ENCODE data around the gene ENC1. TPM values are rescaled to one million over a fixed set of nuclear protein-coding genes. Genes with fewer than 3 reads are reported as not detected.

Gene ENC1
- total and polyA plus RNA-seq, 2 of the 8 experiments (the other 6 are each of a cell fraction or from before 2014, with no cell fraction given), result 5.5 to 13.2 TPM

DNA sequence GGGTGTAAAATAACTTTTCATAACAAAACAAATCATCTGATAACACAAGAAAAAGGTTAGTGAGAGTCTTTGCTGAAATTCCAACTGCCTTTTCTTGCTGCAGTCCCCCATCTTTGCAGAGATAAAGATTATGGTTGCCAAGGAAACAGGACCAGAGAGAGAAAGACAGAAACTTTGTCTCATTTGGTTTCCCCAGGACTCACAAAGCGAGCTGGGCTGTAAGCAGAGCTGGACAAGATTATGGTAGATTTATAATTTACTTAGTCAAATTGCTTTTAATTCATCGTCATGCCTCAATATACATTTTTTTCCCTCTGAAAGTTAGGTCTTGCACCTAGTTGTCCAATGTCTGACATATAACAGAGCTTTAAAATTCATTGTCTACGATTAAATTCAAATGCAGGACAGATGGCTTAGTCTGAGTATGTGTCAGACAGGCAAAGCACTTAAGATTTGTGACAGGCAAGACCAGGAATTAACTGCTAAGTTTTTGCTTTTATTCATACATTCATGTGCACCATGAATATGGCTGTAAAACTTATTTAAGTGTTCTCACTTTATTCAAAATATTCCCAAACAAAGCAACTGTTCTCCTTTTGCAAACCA lies 17.4 kb downstream of the ENC1 start:
- H3K27me3 ChIP-seq (replicated peaks in 1 of 4; ENCODE audit: control insufficient read depth in 3 of 4, extremely low read depth in 1 of 4, insufficient read depth in 3 of 4, low read length in 3 of 4), result no peaks in the 10 kb centered on the region
- H2AK5ac ChIP-seq (ENCODE audit: low read depth, low read length), result no peak overlapping the region
- no peak overlapping the region for H2BK120ac ChIP-seq (replicated peaks; ENCODE audit: low read depth, low read length)
- no peak overlapping the region for H3K14ac ChIP-seq (ENCODE audit: insufficient read length)
- H3K9ac ChIP-seq (replicated peaks in 1 of 4; ENCODE audit: extremely low read depth in 1 of 4, low read depth in 3 of 4, low read length in 3 of 4), result no peak overlapping the region
- ChIA-PET CTCF (ENCODE audit: partially characterized antibody) (interaction anchor here (1.0 to 3.4 kb wide), 4 partner anchors 12 to 228 kb away, joined by 3 to 9 read pairs (median 4); no protein-coding TSS in a partner anchor), POLR2A (ENCODE audit: partially characterized antibody) (no interaction called here)
- H2AFZ ChIP-seq (ENCODE audit: low read length), result no peak overlapping the region
- no peaks in the 10 kb centered on the region for H3K36me3 ChIP-seq (ENCODE audit: control insufficient read depth in 2 of 4, insufficient read depth in 4 of 4, low read length in 3 of 4)
- H2BK5ac ChIP-seq (ENCODE audit: low read depth, low read length), result no peak overlapping the region
- H3K79me1 ChIP-seq (ENCODE audit: low read depth, low read length), result no peaks in the 10 kb centered on the region
- H3K4me2 ChIP-seq (ENCODE audit: insufficient read depth in 1 of 2, low read depth in 2 of 2, low read length in 2 of 2), result no peak overlapping the region
- H3K27ac ChIP-seq (ENCODE audit: low read depth, low read length), result no peak overlapping the region
- TF ChIP-seq NANOG (IDR thresholded peaks at IDR 0.05; ENCODE audit: insufficient read depth, low read depth, low read length, poor library complexity, severe bottlenecking) (no peak), CEBPB (IDR thresholded peaks at IDR 0.05; ENCODE audit: low read depth, low read length) (no peak)
- peaks cover 0 to 9% (median 8%) of the 10 kb centered on the region in 4 experiments for H3K4me1 ChIP-seq (replicated peaks in 1 of 4; ENCODE audit: control insufficient read depth in 3 of 4, insufficient read depth in 4 of 4, low read length in 3 of 4)
- no peak overlapping the region for H2BK15ac ChIP-seq (ENCODE audit: low read length)
- H4K8ac ChIP-seq (ENCODE audit: extremely low read depth, insufficient read depth, low read length), result no peak overlapping the region
- no peak for FAIRE-seq
- H3K18ac ChIP-seq (ENCODE audit: extremely low read depth, low read length), result no peak overlapping the region
- no peak overlapping the region for H3K4me3 ChIP-seq (ENCODE audit: extremely low read depth in 1 of 4, insufficient read depth in 2 of 4, low read depth in 3 of 4, low read length in 4 of 4)
- H2BK20ac ChIP-seq (ENCODE audit: low read length), result no peak overlapping the region
- no peaks in the 10 kb centered on the region for H3K23me2 ChIP-seq (ENCODE audit: low read depth, low read length)
- H2BK12ac ChIP-seq (ENCODE audit: low read depth, low read length), result no peak overlapping the region
- no peaks in the 10 kb centered on the region for H3K9me3 ChIP-seq (ENCODE audit: insufficient read depth in 2 of 2, low read depth in 1 of 2, low read length in 1 of 2)
- H4K91ac ChIP-seq (replicated peaks; ENCODE audit: insufficient read length, low read length), result no peak overlapping the region
- H4K5ac ChIP-seq (ENCODE audit: insufficient read length, low read depth, low read length), result no peak overlapping the region
- H4K20me1 ChIP-seq (replicated peaks in 1 of 2; ENCODE audit: control insufficient read depth in 1 of 2, insufficient read depth in 2 of 2, low read length in 2 of 2), result no peaks in the 10 kb centered on the region
- no peak overlapping the region for H3K56ac ChIP-seq (replicated peaks; ENCODE audit: insufficient read length, low read depth, low read length)
- H3K4ac ChIP-seq (replicated peaks; ENCODE audit: insufficient read length, low read depth, low read length), result no peak overlapping the region
- DNase-seq (ENCODE audit: low read depth in 1 of 2, low spot score in 2 of 2), result no peak
- WGBS, 2 experiments (ENCODE audit: extremely low coverage in 1 of 2, insufficient coverage in 1 of 2, insufficient read length in 1 of 2, insufficient replicate concordance in 2 of 2, low coverage in 1 of 2, low lambda C conversion rate in 2 of 2, missing lambda C conversion rate in 1 of 2), result 91% methylated on average over 3 of the region's 3 CpGs; no CpG with 5 or more reads in 1 of the 2 experiments
- H3K79me2 ChIP-seq (ENCODE audit: control insufficient read depth in 1 of 2, insufficient read depth in 2 of 2, low read length in 2 of 2), result no peaks in the 10 kb centered on the region
- H3K23ac ChIP-seq (ENCODE audit: insufficient read length), result no peak overlapping the region
